C1 segment of cervical spinal cord (tissue), 14 donors: ENCODE measurements around the gene CPD.
"Not testable (repeated sequence)": the region's sequence is repeated elsewhere in the genome, so short reads cannot be mapped to it uniquely, and the experiment has no call there.

Source experiments
- DNase-seq, 14 donors: peaks; one replicate each; lab custom pipeline; 2025; lab: John Stamatoyannopoulos, UW

CPD gene

GRCh38 chr17:30382345-30382744 is 3.6 kb downstream of the CPD start:
- DNase-seq, result no peak

- DNase-seq, result no peak
Observed at GRCh38 chr17:30388321-30389179, 9.8 kb downstream of the CPD start.

GRCh38 chr17:30389756-30390300 is 11.1 kb downstream of the CPD start:
- DNase-seq, result no peak

- no peak for DNase-seq
Observed at GRCh38 chr17:30391534-30391933, 12.8 kb downstream of the CPD start.

GRCh38 chr17:30393491-30393890 is 14.8 kb downstream of the CPD start:
- DNase-seq, result no peak

GRCh38 chr17:30393911-30394867 is 15.5 kb downstream of the CPD start:
- DNase-seq, result no peak

- no peak for DNase-seq
Observed at GRCh38 chr17:30395398-30396022, 16.8 kb downstream of the CPD start.

- no peak for DNase-seq
Observed at GRCh38 chr17:30396129-30396528, 17.4 kb downstream of the CPD start.

GRCh38 chr17:30396612-30397011 is 17.9 kb downstream of the CPD start:
- no peak for DNase-seq

- DNase-seq, result no peak
Observed at GRCh38 chr17:30398328-30399041, 19.8 kb downstream of the CPD start.

GRCh38 chr17:30401097-30401496 is 22.4 kb downstream of the CPD start:
- no peak for DNase-seq

GRCh38 chr17:30405161-30405560 is 26.4 kb downstream of the CPD start:
- no peak for DNase-seq

- DNase-seq, result not testable (repeated sequence)
Observed at GRCh38 chr17:30410627-30411026, 31.9 kb downstream of the CPD start.

GRCh38 chr17:30412008-30412496 is 33.3 kb downstream of the CPD start:
- DNase-seq, result not testable (repeated sequence)

- no peak for DNase-seq
Observed at GRCh38 chr17:30413109-30413508, 34.4 kb downstream of the CPD start.

GRCh38 chr17:30414486-30414885 is 35.8 kb downstream of the CPD start:
- no peak for DNase-seq

- DNase-seq, result no peak
Observed at GRCh38 chr17:30415491-30415890, 36.8 kb downstream of the CPD start.

GRCh38 chr17:30418070-30418469 is 39.3 kb downstream of the CPD start:
- not testable (repeated sequence) for DNase-seq

GRCh38 chr17:30421592-30421991 is 42.9 kb downstream of the CPD start:
- DNase-seq, result no peak

- DNase-seq, result no peak
Observed at GRCh38 chr17:30422171-30422570, 43.4 kb downstream of the CPD start.

GRCh38 chr17:30424471-30424870 is 45.7 kb downstream of the CPD start:
- no peak for DNase-seq
